GM03348 (cell line): ENCODE measurements around the gene MTHFR.
"Not testable (repeated sequence)": the region's sequence is repeated elsewhere in the genome, so short reads cannot be mapped to it uniquely, and the experiment has no call there.

Source experiments
- DNase-seq: peaks from one replicate; pipeline ENCODE4 v3.0.0; 2012; ENCODE audit warnings: low spot score

The MTHFR gene

GRCh38 chr1:11833497-11833896, 27.7 kb upstream of the MTHFR start:
- no peak for DNase-seq

- DNase-seq, result no peak
Observed at GRCh38 chr1:11831945-11832725, 26.4 kb upstream of the MTHFR start.

DNA sequence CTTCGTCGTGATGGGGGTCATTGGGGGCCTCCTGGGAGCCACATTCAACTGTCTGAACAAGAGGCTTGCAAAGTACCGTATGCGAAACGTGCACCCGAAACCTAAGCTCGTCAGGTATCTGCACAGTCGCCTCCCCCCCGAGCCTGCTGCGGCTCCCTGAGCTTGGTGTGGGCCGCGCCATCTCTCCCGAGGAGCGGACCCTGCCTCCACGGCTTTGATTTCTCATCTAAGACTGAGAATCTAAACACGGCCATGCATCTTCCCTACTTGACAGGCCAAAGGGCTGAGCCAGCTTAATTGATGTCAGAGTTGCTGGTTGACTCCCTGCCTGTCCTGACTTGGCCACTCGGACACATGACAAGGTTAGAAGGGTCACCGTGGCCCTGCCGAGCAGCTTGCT, 22.7 kb upstream of the MTHFR start:
- DNase-seq, result no peak

DNA sequence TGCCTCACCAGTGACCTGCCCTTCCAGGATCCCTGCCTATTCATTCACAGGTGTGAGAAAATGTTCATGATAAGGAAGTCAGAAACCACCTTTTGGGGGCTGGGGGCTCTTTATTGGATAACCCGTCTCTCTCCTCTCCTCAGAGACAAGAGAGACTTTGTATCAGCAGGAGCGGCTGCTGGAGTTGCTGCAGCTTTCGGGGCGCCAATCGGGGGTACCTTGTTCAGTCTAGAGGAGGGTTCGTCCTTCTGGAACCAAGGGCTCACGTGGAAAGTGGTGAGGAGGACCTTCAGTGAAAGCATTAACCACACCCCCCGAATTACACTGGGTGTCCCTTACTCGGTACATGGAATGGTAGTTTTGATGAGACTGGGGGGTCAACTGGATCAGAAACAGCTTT, 21.2 kb upstream of the MTHFR start:
- DNase-seq, result no peak

- DNase-seq, result no peak
Observed at GRCh38 chr1:11825131-11825530, 19.4 kb upstream of the MTHFR start.

DNA sequence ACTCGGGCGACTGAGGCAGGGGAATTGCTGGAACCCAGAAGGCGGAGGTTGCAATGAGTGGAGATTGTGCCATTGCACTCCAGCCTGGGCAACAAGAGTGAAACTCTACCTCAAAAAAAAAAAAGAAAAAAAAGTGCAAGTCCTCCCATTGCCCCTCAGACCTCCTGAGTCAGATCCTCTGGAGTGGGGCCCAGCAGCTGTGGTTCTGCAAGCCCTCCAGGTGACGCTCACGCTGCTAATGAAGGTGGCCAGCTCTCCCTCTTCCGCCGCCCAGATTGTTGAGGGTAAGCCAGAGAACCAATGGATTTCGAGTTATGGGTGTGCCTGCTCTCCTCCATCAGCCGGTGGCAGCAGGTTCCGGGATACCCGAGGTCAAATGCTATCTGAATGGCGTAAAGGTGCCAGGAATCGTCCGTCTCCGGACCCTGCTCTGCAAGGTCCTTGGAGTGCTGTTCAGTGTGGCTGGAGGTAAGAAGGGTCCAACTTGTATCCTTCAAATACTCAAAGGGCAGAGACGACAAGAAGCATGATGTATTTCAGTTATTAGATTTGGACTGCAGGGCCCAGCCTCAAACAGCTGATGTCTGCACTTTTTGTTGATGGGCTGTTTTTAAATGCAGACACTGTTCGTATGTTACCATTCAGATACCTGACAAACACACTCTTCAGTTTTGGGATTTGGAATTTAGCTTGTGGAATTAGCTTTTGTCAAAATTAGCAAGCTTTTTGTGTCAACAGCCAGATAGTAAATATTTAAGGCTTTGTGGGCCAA, 17.8 kb upstream of the MTHFR start:
- no peak for DNase-seq

GRCh38 chr1:11822091-11822490, 16.3 kb upstream of the MTHFR start:
- DNase-seq, result no peak

DNA sequence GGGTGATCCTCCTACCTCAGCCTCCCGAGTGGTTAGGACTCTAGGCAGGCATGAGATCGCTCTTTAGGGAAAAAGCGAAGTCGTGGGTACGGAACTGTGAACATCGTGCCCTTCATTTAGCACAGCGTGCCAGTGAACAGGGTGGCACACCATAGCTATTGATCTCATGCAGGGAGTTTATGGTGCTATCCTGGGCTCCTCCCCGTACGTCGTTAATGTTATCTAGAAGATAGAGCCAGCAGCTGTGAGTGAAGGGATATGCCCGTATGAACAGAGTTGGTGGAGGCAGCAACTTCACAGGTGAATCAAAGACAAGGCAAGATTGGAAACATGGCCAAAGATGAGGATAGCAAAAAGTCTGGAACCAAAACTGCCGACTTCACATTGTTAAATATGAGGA, 11.4 kb upstream of the MTHFR start:
- no peak for DNase-seq

- DNase-seq, result no peak
Observed at GRCh38 chr1:11813021-11813420, 7.3 kb upstream of the MTHFR start.

GRCh38 chr1:11807133-11807532, 1.4 kb upstream of the MTHFR start:
- no peak for DNase-seq

DNA sequence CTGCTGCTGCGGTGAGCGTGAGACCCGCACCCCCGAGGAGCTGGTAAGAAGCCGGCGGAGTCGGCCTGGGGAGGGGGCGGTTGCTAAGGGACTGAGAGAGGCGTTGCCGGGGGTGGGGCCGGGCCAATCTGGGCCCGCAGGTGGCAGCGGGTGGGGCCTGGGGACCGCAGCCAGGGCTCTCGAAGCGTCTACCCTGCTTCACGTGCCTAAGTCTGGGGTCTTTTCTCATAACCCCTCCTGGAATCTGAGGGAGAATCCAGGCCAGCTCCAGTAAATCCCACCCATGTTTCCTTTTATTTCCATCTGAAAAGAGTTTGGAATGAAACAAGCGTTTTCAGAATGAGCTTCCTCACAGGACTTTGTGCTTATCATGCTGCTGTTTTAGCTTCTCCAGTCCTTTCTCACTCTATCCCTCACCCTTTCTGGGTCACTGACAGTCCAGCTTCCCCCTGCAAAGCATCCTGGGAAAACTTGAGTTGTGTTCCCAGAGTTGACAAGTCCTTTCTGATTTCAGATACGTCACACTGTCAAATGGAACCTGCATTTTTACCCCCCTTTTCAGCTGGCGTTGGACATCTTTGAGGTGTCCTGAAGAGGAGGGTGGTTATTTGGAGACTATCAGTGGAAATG, 658 bp upstream of the MTHFR start:
- peak; percentile 49 for DNase-seq

DNA sequence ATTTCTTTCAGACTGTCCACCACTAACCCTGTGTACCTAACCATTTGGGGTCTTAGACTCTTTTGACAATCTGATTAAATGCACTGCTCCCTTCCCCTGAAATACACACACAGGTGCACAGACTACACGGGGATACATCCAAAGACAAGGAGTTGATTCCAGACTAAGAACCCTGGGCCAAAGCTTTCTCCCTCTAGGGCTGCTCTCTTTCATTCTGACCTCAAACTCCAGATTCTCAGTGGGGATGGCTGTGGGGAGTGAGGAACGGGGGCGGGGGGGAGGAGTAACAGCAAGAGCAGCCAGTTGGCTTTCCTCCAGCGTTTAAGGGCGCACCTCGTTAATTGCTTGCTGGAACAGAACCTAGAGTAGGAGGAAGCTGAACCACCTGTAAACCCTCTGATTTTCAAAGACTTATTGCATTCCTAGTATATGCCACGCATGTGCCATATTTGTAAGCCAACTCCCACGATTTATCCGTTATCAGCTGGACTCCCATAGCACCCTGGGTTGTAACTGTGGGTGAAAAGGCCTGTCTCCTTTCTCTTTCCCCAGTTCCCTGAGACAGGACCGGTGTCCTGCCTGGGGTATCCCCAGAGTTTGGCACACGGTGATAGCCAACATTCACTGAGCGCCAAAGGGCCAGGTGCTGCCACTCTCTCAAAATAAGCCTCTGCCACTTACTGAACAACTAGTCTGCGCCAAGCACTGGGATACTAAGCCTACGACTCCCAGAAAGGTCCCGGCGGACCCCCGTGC, 920 bp downstream of the MTHFR start:
- DNase-seq, result peak; percentile 42

DNA sequence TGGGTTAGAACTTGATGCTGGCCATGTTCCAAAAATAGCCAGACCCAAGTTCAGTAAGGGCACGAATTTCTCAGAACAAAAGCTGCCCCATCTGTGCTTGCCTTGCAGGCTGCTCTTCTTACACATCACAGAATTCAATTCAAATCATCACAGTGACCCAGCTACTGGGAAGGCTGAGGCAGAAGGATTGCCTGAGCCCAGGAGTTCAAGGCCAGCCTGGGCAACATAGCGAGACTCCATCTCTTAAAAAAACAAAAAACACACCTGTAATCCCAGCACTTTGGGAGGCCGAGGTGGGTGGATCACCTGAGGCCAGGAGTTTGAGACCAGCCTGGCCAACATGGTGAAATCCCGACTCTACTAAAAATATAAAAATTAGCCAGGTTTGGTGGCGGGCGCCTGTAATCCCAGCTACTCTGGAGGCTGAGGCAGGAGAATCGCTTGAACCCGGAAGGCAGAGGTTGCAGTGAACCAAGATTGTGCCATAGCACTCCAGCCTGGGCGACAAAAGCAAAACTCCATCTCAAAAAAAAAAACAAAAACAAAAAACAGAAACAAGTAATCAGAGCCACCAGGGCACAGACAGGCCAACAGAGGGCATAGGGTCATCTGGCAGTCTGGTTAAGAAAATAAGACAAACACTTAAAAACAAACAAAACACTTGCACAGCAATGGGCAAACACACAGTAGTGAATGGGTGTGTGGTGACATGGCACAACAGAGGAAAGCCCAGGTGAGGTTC, 1.7 kb downstream of the MTHFR start:
- not testable (repeated sequence) for DNase-seq

- peak; percentile 94 for DNase-seq
Observed at GRCh38 chr1:11802973-11803885, 2.5 kb downstream of the MTHFR start.

DNA sequence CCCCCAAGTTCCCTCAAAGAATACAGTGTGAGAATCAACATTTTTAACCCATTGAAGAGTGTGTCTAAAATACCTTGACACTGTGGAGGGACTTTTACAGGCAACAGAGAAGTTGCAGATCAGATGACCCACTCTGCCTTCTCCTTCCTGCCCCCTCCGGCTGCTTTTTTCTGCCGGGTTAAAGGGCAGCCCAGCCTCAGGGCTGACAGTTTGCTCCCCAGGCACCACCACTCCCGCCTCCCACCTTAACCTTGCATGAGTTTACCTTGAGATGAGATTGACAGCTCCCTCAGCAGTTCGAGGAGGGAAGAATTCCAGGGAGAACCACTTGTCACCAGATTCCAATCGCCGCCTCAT, 3.2 kb downstream of the MTHFR start:
- peak; percentile 45 for DNase-seq

DNA sequence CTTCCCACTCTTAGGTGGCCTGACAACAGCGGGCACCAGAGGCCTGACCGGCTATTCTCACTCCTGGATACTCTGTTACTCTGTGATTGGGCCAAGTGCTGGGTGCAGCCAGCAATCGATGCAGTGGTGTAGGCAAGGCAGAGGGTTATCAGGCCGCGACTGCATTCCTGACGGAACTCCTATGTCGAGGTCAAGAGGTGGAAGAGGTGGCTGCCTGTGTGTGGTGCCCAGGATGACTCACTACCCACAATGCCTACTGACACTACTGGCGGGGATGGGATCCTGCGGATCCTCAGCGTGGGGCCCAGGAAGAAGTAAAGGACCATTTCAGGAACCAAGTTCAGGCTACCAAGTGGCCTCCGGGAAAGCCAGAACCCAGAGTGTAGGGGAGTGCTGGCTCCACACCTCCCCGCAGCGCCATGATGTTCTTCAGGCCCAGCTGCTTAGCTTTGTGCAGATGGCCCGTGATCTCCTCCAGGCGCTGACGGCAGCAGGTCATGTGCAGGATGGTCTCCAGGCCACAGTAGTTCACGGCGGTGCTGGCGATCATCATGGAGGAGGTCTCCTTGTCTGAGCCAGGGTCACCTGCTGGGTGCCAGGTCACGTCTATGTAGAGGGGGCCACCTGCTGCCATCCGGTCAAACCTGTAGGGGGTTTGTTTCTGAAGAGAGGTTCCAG, 4.9 kb downstream of the MTHFR start:
- DNase-seq, result no peak

DNA sequence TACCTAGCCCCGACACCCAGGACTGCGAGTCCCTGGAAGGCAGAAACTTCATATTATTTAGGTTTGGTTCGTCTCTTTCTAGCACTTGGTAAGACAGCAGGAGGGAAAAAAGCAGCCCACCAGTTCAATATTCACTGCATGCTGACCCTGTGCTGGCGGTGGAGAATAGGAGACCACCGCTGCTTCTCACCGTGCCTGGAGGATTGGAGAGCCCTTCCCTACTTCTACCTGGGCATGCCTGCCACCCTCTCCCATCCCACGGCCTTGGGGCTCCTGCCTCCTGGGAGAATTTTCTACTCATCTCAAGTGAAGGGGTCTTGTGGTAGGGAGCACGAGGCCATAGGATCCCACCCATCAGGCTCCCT, 5.4 kb downstream of the MTHFR start:
- DNase-seq, result no peak

DNA sequence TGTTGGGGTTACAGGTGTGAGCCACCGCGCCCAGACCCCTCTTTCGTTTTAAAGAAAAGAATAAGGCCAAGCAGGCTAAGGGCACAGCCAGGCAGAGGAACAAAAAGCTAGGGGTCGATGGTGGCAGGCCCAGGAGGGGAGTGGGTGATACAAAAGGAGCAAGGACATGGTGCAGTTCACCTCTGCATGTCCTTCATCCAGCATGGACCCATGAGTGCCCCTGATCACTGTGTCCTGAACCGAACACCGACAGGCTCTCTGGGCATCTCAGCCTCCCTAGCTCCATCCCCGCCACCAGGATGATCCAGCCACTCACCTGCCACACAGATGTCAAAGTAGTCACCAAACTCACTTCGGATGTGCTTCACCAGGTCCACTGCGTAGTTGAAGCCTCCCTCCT, 5.9 kb downstream of the MTHFR start:
- no peak for DNase-seq

- no peak for DNase-seq
Observed at GRCh38 chr1:11799099-11799498, 6.7 kb downstream of the MTHFR start.

GRCh38 chr1:11797525-11798216, 8.1 kb downstream of the MTHFR start:
- DNase-seq, result no peak
